Kidney capillary endothelial cell (primary cell): ENCODE data around the gene TMEM250.
"Not testable (repeated sequence)": the region's sequence is repeated elsewhere in the genome, so short reads cannot be mapped to it uniquely, and the experiment has no call there.

Source experiments
- DNase-seq: peaks from one replicate; pipeline ENCODE4 v3.0.0-alpha.2; 2018; ENCODE audit warnings: low spot score

The TMEM250 gene

DNA sequence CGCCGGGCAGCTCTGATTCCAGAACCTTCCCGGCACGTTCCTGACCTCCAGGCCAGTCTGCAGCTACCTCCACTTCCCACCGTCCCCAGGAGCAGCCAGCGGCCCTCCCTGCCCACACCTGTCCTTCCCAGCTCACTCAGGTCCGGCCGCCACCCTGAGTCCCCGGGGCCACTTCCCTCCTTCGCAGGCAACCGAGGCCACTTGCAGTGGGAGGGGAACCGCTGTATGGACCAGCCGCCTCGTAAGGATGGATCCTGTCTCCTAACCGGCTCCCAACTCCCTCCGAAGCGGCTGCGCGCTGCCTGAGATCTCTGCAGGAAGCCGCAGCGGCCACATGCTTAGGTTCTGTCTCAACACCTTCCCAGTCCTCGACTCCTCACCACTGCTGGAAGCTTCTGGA, 7.5 kb downstream of the TMEM250 start:
- DNase-seq: no peak

DNA sequence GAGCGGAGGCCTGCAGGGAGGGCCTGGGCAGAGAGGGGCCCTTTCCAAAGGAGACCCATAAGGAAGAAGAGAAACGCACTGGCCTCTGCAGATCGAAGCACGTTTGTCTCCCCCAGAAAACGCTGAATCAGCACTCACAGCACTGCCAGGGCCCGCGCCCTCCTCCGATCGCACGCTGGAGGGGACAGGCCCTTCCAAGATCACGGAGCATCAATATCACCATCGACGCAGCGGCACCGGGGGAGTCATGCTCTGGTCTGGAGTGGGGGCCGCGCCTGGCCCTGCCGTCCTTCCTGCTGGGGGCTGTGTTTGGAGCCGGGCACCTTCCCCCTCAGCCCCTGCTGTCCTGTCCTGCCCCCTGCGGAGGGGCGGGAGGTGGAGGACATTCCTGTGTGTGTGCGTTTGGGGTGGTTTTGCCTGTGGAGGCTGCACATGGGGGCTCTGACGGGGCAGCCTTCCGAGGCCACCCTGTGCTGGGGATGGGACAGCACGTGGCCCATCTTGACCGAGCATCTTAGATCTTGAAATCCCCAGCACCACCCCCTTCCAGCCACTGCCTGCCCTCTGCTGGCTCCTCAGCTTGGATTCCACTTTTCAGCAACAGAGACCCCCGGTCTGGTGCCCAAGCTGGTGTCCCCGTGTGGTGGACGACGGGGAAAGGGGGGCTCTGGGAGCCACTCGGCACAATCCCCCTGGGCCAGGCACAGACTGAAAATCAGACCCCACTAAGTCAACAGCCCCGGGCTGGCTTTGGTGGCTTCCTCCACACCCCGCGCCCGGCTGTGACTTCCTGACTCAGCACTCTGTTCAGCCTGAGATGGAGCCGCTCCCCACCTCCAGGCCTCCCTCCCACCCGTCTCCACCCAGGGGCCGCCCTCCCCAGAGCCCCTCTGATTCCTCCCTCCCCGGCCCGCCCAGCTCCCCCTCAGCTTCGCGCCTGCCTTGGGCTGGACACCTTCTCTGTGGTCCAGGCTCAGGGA, 8.3 kb downstream of the TMEM250 start:
- DNase-seq: no peak

DNA sequence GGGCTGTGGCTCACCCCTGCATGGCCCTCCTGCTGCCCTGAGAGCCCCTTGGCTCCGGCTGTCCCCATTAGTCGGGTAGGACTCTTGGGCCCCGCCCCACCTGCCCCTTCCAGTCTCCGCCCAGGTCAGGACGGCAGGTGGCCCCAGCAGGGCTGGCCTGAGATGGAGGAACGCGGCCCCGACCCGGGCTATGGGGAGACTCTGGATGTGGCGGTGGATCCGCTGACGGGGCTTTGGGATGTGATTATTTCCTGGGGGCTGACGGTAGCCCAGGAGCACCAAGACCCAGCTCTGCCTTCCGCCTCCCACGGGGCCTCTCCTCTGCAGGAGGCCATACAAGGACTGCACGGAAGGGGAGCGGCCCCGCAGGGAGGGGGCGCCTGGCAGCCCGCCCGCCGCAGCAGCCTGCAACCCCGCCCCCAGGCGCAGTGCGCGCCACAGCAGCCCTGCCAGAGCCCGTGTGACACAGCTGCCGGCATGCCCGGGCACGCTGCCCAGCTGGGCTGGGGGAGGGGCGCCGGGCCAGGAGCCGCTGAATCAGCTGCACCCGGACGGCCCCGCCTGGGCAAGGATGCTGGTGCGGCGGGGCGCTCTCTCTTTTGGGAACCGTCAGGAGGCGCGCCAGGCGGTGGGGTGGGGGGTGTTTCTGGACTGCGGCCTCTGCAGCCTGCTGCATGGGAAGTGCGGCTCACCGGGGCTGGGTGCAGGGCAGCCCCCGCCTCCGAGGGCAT, 9.2 kb downstream of the TMEM250 start:
- DNase-seq: peak; percentile 91

DNA sequence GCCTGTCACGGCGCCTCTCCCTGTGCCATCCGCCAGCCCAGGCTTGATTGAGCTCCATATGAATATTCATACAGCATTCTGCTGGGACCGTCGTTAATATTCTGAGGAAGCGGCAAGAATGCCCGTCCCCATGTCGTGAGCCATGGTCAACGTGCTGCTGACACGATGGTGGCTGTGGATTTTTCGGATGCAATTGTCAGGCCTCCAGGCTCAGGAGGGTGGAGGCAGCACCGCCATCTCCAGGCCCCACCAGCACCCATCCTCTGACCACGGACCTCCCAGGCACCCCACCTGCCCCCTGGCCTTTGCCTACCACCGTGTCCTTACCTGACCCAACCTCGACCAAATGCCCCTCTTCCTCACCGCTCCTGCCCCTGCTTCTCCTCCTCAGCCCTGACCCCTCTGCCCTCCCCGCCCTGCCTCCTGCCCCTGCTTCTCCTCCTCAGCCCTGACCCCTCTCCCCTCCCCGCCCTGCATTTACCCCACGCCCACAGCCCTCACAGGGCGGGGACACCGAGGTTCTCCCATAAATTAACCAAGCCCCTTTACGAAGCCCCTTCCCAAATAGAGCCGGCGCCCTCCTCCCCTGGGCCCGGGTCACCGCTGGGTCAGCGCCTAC, 9.9 kb downstream of the TMEM250 start:
- no peak for DNase-seq

DNA sequence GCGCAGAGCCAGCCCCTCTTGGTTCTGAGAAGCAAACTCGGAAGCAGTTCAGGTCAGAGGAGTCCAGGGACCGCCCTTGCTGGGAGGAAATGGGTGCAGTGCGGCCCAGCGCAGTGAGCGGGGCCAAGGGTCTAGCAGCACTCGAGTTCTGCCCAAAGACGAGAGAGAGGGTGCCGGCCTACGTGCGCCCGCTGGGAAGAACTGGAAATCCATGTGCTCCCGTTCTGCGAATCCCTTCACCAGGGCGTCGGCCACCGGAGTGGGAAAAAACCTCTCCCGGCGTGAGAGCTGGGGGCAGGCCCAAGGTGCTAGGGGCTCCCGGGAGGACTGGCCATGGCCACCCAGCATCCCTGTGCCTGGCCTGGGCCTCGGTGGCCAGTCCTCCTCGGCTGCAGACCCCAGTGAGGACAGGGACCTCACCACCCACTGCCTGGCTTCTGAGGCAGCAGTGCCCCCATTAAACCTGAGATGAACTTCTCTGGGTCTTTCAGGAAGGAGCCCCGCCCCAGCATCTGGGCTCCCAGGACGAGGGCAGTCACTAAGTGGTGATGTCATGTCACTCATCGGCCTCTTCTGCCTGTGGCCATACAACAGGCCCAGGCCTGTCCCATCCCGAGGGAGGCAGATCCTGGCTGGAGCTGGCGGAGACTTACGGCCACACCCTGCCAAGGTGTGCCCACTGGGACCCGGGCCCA, 10.6 kb downstream of the TMEM250 start:
- no peak for DNase-seq

DNA sequence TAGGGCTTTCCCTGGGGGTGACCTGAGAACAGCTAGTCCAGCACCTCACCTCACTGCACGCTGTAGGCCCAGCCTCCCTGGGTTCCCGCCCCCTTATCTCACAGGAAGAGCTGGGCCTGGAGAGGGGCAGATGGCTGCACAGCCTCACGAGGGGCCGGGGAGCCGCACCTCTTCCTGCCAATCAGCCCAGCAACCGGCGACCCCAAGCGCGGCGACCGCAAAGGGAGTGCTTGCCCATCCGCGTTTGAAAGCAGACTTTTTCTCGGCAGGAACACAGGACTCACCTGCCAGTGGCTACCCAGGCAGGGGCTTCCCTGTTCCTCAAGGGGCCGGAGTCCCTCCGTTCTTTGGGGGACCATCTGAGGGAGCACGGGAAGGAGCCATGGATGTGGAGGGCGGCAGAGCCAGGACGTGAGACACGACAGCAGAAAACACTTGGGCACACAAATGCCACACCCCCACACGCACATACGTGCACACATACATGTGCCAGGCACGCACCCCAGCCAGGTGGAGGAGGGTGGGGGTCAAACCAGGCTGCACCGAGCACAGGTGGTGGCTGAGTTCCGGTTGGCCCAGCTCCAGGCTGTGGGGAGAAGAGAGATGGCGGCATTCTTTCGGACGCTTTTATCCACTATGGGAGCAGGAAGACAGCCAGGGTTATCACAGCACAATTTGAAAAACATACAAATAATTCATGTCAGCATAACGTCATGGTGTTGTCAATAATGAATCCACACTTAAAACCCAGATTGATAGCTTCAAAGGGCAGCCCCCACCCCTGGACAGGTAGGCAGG, 11.3 kb downstream of the TMEM250 start:
- no peak for DNase-seq

DNA sequence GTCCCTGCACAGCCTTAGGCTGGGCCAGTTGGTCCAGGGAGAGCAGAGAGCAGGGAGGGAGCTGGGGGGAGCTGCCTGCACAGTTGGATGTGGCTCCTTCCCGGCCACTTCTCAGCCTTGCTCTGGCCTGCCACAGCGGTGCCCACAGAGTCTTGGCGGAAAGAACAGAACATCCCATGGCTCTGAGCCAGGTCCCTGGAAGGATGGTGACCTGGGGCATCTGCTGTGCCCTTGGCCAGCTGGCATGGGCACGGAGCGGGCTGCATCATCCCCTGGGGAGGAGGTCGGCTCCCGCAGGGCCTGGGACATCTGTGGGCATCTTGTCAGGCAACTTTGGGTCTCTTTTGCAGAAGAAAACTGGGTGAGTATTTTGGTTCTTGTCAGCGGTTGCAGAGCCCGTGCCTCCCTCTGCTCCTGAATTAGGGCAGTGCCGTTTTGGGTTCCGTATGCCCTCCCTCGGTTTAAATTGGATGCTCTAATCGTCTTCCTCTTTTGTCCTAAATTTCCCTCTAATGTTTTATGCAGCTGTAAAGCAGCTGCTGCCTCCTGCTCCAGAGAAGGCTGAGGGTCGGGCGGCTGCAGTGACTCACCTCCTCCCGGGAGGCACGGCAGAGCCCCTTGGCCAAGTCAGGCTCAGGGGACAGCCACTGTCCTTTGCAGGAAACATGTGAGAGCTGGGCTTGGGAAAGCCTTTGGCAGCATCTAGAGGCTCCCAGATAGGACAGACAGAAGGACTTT, 13.1 kb downstream of the TMEM250 start:
- no peak for DNase-seq

DNA sequence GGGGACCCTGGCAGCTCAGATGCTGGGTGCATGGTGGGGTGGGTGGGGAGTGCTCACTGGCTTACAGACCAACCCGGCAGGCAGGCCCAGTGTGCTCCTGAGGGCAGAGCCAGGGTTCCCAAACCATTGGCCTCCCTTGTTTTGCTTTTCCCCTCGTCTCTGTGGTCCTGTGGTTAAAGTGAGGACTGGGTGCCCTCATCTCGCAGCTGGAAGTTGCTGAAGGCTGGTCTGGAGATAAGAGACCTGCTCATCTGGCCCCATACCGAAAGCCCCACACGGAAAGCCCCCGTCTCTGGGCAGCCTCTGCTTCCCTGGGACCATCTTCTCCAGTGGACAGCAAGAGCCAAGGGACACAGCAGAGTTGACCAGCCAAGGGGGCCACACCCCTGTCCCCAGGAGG, 13.8 kb downstream of the TMEM250 start:
- DNase-seq: no peak

DNA sequence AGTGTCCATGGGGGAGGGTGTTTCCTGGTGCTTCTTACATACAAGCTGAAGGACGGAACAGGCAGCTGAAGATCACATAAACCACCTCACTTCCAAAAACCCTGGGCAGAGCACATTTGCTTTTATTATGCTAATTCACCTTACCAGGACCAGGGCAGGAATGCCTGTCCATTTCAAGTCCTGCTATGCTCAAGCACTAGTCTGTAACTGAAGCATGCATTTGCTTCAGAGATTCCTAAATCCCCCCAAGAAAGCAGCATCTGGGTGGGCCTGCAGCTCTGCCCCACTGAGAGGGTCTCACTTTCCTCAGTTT, 14.2 kb downstream of the TMEM250 start:
- DNase-seq: no peak

DNA sequence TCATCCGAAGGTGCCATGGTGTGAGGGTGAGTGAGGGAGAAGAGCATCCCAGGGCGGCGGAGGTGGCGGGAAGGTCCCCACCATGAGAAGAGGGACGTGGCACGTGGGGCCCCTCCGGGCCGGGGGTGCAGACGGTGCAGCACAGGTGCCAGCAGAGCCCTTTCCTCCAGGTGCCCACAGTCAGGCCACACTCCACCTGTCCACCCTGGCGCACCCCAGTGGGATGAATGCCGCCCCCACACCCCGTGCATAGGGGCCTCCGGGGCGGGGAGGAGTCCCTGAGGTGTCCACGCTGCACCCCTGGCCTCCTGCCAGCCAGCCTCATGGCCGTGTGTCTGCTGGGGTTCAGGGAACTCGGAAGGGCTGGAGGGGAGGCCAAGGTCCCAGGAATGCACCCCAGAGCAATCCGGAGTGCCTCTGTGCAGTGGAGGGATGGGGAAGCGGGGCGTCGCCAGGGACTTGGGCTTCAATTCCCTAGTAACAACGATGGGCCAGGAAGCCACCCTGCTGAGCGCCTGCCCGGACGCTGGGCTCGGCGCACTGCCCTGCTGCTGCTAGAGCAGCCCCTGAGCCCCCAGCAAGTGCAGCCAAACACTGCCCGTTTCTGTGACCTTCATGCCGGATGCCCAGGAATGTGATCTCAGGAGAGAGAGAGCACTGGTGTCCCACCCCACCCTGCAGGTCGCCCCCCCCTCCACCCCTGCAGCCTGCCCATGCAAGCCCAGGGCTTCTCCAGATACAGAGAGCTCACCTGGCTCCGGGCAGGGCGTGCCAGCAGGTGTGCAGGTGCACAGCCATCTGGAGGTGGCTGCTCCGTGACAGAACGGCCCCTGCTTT, 14.8 kb downstream of the TMEM250 start:
- DNase-seq: no peak

DNA sequence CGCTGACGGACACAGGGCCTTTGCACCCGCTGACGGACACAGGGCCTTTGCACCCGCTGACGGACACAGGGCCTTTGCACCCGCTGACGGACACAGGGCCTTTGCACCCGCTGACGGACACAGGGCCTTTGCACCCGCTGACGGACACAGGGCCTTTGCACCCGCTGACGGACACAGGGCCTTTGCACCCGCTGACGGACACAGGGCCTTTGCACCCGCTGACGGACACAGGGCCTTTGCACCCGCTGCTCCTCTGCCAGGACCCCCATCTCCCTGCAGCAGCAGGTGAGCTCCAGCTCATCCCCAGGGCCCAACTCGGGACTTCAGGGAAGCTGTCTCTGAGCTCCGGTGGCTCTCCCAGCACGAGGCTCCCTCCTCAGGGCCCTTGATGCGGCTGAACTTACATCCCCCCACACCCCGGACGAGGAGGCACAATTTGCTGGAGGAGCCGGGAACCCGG, 17.0 kb downstream of the TMEM250 start:
- DNase-seq: not testable (repeated sequence)

DNA sequence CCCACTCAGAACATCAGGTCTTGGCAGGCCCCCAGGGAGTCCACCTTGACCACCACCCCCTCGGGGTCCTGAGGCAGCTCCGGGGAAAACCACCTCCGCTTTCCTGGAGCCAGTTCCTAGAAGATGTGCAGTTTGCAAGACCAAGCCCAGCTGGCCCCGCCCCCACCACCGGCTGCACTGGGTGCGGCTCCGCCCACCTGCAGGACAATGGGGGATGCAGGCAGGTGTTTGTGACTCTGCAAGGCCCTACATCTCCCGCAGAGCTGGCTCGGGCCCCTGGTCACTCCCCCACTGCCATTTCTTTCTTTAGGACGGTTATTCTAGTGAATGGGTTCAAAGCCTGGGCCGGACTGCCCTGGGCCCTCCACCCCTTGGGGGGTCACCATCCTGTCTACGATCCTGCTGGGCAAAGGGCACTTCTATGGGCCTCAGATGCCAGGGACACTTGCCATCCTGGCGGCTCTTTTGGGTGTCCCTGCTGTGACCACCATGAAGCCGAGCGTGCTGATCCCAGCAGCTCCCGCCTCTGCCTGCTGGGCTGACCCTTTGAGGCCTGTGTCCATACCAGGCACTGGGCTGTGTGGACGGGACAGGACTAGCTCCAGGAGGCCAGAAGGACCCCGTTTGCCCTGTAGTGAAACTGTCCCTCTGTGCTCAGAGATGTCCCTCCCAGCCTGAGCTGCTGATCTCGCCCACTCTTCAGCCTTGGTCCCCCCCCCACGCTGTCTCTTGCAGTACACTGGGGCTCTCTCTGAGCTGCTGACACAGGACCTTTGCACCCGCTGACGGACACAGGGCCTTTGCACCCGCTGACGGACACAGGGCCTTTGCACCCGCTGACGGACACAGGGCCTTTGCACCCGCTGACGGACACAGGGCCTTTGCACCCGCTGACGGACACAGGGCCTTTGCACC, 17.7 kb downstream of the TMEM250 start:
- DNase-seq: no peak

DNA sequence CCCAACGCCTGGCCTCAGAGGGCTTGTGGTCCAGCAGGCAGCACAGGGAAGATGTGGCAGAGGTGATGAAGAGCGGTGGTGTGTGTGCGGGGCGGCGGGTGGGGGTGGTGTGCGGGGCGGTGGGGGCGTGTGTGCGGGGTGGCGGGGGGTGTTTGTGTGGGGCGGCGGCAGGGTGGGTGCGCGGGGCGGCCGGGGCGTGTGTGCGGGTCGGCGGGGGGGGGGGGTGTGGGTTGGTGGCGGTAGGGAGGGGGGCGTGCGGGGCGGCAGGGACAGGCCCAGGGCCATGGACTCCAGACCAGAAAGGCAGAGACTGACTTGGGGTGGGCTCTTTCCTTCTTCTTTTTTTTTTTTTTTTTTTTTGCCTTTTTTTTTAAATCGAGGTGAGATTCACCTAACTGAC, 19.1 kb downstream of the TMEM250 start:
- DNase-seq: no peak

DNA sequence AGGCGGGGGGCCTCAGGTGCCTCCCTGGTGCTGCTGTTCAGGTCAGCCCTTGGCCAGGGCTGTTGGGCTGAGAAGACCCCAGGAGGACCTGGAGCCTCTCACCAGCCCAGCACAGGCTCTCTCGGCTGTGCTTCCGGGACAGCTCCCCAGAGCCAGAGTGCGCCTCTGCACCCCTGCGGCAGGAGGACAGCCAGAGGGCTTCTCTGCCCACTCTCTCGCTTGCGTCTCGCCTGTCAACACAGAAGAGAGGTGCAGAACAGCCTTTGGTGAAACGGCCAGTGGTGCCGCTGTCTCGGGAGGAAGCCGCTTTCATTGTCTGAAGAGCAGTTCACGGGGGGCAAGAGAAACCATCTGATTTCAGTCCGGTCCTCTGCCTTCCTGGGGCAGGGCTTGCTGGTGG, 19.8 kb downstream of the TMEM250 start:
- DNase-seq: no peak

DNA sequence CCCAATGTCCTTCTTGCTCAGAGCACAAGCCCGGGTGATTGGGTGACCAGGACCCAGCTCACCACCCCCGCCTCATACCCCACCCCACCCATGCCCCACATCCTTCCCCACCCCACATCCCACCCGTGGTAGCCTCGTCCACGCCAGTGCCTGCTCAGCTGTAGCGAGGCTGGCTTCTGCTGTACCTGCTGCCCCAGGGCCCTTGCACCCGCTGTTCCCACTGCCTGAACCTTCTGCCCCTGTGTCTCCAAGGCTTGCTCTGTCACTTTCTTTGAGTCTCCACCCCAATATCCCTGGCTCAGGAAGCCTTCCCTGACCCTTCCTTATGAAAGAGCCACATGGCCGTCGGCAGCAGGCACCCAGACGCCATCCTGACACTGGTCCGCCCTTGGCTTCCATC, 20.5 kb downstream of the TMEM250 start:
- DNase-seq: no peak

DNA sequence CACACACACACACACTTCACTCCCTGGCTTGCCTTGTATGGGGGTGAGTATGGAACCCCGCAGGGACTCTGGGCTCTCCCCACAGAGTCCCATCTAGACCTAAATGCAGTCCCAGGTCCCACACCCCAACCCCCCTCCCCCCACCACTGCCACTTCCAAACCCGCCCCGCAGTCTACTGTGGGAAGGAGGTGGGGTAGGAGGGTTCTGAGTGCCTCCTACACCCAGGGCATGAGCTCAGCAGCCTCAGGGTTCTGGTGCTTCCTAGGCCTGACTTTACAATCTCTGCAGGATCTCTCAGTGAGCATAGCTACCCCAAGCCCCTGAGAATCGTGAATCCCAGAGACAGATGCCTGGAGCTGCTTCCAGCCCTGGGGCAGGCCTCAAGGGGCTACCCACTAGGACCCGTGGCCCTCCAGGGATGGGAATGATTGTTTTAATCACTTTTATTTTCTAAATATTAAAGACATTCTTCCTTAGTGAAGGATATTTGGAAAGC, 22.1 kb downstream of the TMEM250 start:
- DNase-seq: no peak

DNA sequence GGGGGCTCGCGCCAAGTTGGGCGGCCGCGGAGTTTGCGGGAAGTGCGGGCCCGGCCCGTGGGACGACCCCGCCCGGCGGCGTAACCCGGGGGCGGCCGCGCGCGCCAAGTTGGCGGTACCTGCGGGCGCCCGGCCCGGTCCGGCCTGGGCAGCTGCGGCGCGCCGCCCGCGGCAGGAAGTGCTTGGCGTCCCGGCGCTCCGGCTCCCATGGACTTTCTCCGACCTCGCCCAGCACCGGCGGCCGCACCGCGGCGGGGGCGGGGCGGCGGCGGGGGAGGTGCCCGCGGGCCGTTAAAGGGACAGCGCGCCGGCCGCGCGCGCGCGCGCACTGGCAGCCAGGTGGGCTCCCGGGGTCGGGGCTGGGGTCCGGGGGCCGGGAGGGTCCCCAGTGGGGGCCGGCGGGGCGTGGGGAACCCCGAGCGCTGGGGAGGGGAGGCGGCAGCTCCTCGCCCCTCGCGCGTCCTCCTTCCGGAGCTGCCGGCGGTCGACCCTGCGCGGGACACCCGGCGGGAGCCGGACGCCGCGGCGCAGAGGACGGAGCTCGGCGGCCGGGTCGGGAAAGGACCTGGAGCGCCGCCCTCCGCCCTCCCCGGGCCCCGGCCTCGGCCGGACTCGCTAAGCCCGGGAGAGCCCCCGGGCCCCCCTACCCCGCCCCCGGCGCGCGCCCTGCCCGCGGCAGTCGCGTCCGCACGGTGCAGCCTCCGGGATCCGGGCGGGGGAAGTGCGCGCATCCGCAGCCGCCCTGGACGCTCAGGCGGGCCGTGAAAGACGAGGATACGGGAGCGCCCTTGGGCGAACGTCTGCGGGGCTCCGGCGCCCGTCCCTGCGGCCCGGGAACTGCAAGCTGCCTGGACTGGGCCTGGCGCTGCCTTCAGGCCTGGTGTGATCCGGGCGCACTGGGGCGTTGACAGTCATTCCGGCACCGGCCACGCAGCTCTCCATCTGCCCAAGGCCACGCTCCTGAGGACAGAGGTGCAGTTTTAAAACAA, 23.3 kb downstream of the TMEM250 start, which contains the start of gene NACC2:
NACC2 (minus strand) TSS at position 220 of the 989 bp plus-strand sequence. CDS start 44,768 bp downstream, outside the sequence.
- no peak for DNase-seq
